Measurements from ENCODE around the gene FABP1.

DNA sequence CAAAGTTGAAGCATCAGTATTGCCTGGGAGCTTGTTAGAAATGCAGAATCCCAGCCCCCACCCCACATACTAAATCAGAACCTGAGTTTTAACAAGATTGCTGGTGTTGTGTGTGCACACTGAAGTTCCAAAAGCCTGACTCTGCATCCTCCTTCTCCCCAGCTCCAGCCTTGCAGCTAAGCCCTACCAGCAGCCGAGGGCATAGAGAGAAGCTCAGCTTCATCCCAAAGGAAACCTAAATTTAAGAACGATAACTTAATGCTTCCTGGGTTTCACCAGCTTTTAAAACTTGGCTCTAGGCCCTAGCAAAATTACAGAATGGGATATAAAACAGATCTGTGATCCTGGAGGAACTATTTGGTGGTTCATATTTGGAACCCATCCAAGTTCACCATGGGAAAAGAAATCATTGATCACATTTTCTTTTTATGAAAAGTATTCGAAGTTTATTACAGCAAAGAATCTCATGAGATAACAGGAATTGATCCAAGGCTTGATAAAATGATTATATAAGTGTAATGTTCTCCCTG, 49.2 kb downstream of the FABP1 start:
- TF ChIP-seq CTCF (conservative IDR thresholded peaks at IDR 0.05; ENCODE audit: low read depth, low read length) (no peak), EZH2 (IDR thresholded peaks at IDR 0.05; ENCODE audit: low read length, unreplicated experiment) (no peak), EZH2phosphoT487 (IDR thresholded peaks at IDR 0.05; ENCODE audit: borderline replicate concordance, low read length) (no peak)
